WTC11 (cell line): Measurements from ENCODE around the gene CELF2. TPM values are rescaled to one million over a fixed set of nuclear protein-coding genes. Genes with fewer than 3 reads are reported as not detected.

Experiments
- ATAC-seq: fragments of 200-7000 bp; cut with Tn5 transposase; 2 replicates; pipeline ENCODE4 v1.10.0; 2021; ENCODE audit warnings: mild to moderate bottlenecking, moderate library complexity
- CTCF ChIA-PET: fragments of 300-600 bp; sonication (Branson Sonifier 250); formaldehyde crosslinking; loops from one replicate; lab custom pipeline; 2021; ENCODE audit warnings: antibody characterized with exemption; lab: Charles Lee
- POLR2A ChIA-PET: fragments of 350-600 bp; sonication (Branson Sonifier 250); formaldehyde crosslinking; loops from one replicate; lab custom pipeline; 2021; ENCODE audit warnings: antibody characterized with exemption; lab: Charles Lee
- DNase-seq: peaks from one replicate; pipeline ENCODE4 v3.0.0; 2021; ENCODE audit warnings: low spot score
- H3K27ac Mint-ChIP-seq: 2 replicates; pipeline ENCODE4 v1.8.0; 2021; ENCODE audit warnings: mixed read lengths
- H3K27me3 Mint-ChIP-seq: 2 replicates; pipeline ENCODE4 v1.8.0; 2021; ENCODE audit warnings: low read depth, mild to moderate bottlenecking, moderate library complexity, mixed read lengths
- H3K36me3 Mint-ChIP-seq: 2 replicates; pipeline ENCODE4 v1.8.0; 2021; ENCODE audit warnings: mixed read lengths
- H3K4me1 Mint-ChIP-seq: 2 replicates; pipeline ENCODE4 v1.8.0; 2022; ENCODE audit warnings: mixed read lengths
- H3K4me3 Mint-ChIP-seq: 2 replicates; pipeline ENCODE4 v1.8.0; 2021; ENCODE audit warnings: mild to moderate bottlenecking, moderate library complexity, mixed read lengths
- H3K9me3 Mint-ChIP-seq: 2 replicates; pipeline ENCODE4 v1.8.0; 2021; ENCODE audit warnings: mixed read lengths
- ATF1 ChIP-seq: sonication (generic); formaldehyde crosslinking; IDR thresholded peaks from 2 replicates; pipeline ENCODE4 v1.8.1; 2023; ENCODE audit warnings: mild to moderate bottlenecking, moderate library complexity, missing genetic modification reagents
- FOXJ3 ChIP-seq: sonication (generic); formaldehyde crosslinking; IDR thresholded peaks from 2 replicates; pipeline ENCODE4 v1.9.0; 2021; ENCODE audit warnings: missing genetic modification reagents, mild to moderate bottlenecking, borderline replicate concordance
- FOXK1 ChIP-seq: sonication (generic); formaldehyde crosslinking; IDR thresholded peaks from 2 replicates; pipeline ENCODE4 v1.8.0; 2022; ENCODE audit warnings: mild to moderate bottlenecking, moderate library complexity, missing genetic modification reagents
- GTF2I ChIP-seq: fragments of 250-450 bp; sonication (Bioruptor Pico); conservative IDR thresholded peaks from 2 replicates; pipeline ENCODE4 v1.4.0; 2021; ENCODE audit warnings: mild to moderate bottlenecking
- HMGXB4 ChIP-seq: sonication (generic); formaldehyde crosslinking; IDR thresholded peaks from 2 replicates; pipeline ENCODE4 v1.8.1; 2023; ENCODE audit warnings: mild to moderate bottlenecking, moderate library complexity, missing genetic modification reagents
- JUN ChIP-seq: sonication (generic); formaldehyde crosslinking; IDR thresholded peaks from 2 replicates; pipeline ENCODE4 v1.8.0; 2023; ENCODE audit warnings: mild to moderate bottlenecking, missing genetic modification reagents
- KAT7 ChIP-seq: sonication (generic); formaldehyde crosslinking; IDR thresholded peaks from 2 replicates; pipeline ENCODE4 v1.8.1; 2023; ENCODE audit warnings: missing genetic modification reagents, mild to moderate bottlenecking, borderline replicate concordance
- NFATC4 ChIP-seq: fragments of 250-450 bp; sonication (Bioruptor Pico); IDR thresholded peaks from 2 replicates; pipeline ENCODE4 v1.9.0; 2021; ENCODE audit warnings: mild to moderate bottlenecking
- NFE2L1 ChIP-seq: sonication (generic); formaldehyde crosslinking; IDR thresholded peaks from 2 replicates; pipeline ENCODE4 v1.8.1; 2023; ENCODE audit warnings: missing genetic modification reagents
- NR1H2 ChIP-seq: sonication (generic); formaldehyde crosslinking; IDR thresholded peaks from 2 replicates; pipeline ENCODE4 v1.9.0; 2021; ENCODE audit warnings: mild to moderate bottlenecking, moderate library complexity, missing genetic modification reagents
- NR3C1 ChIP-seq: sonication (generic); formaldehyde crosslinking; conservative IDR thresholded peaks from 2 replicates; pipeline ENCODE4 v1.8.1; 2023; ENCODE audit warnings: low read depth, mild to moderate bottlenecking, missing genetic modification reagents
- TEAD4 ChIP-seq: sonication (generic); formaldehyde crosslinking; IDR thresholded peaks from 2 replicates; pipeline ENCODE4 v1.8.0; 2022; ENCODE audit warnings: mild to moderate bottlenecking, missing genetic modification reagents
- ZNF138 ChIP-seq: sonication (generic); formaldehyde crosslinking; conservative IDR thresholded peaks from 2 replicates; pipeline ENCODE4 v1.8.1; 2022; ENCODE audit warnings: mild to moderate bottlenecking, moderate library complexity, missing genetic modification reagents
- ZNF671 ChIP-seq: fragments of 250-450 bp; sonication (Bioruptor Pico); IDR thresholded peaks from 2 replicates; pipeline ENCODE4 v1.8.0; 2021; ENCODE audit warnings: mild to moderate bottlenecking
- total RNA-seq: library from RNA; stranded (reverse); gene quantifications from 3 replicates; pipeline ENCODE4 v1.2.3, GENCODE V29; 2021
- TF ChIP-seq, protein P1 (sequence below): sonication (generic); formaldehyde crosslinking; IDR thresholded peaks from 2 replicates; pipeline ENCODE4 v1.8.1; 2023; ENCODE audit warnings: mild to moderate bottlenecking, missing genetic modification reagents
- TF ChIP-seq, protein P2 (sequence below): sonication (generic); formaldehyde crosslinking; IDR thresholded peaks from 2 replicates; pipeline ENCODE4 v1.8.1; 2022; ENCODE audit warnings: missing genetic modification reagents, borderline replicate concordance
- TF ChIP-seq, protein P3 (sequence below): fragments of 250-450 bp; sonication (Bioruptor Pico); IDR thresholded peaks from 2 replicates; pipeline ENCODE4 v1.9.0; 2021; ENCODE audit warnings: mild to moderate bottlenecking

CELF2 gene
- total RNA-seq, 1 experiment from 2014 or later = 24.6 TPM

GRCh38 chr10:11205030-11205772 lies 187.5 kb downstream of the CELF2 start (continued):
- TF ChIP-seq, protein P1, sequence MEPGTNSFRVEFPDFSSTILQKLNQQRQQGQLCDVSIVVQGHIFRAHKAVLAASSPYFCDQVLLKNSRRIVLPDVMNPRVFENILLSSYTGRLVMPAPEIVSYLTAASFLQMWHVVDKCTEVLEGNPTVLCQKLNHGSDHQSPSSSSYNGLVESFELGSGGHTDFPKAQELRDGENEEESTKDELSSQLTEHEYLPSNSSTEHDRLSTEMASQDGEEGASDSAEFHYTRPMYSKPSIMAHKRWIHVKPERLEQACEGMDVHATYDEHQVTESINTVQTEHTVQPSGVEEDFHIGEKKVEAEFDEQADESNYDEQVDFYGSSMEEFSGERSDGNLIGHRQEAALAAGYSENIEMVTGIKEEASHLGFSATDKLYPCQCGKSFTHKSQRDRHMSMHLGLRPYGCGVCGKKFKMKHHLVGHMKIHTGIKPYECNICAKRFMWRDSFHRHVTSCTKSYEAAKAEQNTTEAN (CRISPR knock-in tag) = no peak
- TF ChIP-seq HMGXB4 (CRISPR knock-in tag) (no peak), NR3C1 (CRISPR knock-in tag) (no peak)
- TF ChIP-seq, protein P2, sequence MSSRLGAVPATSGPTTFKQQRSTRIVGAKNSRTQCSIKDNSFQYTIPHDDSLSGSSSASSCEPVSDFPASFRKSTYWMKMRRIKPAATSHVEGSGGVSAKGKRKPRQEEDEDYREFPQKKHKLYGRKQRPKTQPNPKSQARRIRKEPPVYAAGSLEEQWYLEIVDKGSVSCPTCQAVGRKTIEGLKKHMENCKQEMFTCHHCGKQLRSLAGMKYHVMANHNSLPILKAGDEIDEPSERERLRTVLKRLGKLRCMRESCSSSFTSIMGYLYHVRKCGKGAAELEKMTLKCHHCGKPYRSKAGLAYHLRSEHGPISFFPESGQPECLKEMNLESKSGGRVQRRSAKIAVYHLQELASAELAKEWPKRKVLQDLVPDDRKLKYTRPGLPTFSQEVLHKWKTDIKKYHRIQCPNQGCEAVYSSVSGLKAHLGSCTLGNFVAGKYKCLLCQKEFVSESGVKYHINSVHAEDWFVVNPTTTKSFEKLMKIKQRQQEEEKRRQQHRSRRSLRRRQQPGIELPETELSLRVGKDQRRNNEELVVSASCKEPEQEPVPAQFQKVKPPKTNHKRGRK (CRISPR knock-in tag) = no peak
- TF ChIP-seq, all 79 proteins: peak for 0

DNA sequence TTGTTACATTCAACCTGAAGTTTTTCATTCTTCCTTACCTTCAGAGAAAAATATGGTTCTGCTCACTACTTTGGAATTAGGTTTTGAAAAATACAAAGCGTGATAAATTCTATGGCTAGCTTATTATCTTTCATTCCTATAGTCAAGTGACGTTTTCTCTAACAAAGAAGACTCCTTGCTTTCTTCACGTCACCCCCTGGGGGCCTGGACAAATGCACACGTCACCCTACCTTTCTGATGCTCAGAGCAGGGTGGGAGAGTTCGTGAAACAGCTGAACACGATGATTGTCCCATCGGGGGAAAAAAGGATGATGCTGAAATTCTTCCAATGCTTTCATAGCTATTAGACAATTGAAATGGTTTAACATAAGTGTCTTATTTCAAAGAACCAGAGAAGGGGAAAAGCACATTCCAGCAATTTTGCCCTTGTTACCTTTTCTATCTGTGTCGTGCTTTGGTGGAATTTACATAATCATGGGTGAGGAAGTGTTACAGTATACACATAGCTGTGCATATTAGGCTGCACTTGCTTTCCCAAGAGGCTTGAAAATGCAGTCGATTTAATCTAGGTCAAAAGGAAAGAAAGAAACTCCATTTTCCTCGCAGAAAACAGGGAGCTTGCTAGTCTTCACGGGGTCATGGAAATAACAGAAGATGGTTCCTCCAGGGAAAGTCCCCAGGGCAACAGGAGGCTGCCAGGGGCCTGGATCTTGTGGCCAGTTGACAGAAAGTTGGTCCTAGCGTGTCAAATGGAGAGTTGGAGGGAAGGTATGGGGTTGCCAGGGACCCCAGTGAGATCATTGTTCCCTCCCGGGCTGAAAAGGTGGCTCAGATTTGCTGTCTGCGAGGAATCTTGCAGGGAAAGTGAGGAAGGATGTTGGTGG lies 189.2 kb downstream of the CELF2 start:
- Mint-ChIP-seq H3K27ac (peak overlapping the region; percentile 11; the same call in 1 of the 2 replicates), H3K9me3 (no peaks in the 10 kb centered on the region), H3K4me3 (no peak overlapping the region), H3K4me1 (peaks cover 50% of the 10 kb centered on the region), H3K36me3 (no peaks in the 10 kb centered on the region), H3K27me3 (no peaks in the 10 kb centered on the region)
- ChIA-PET CTCF (interaction anchor here (0.9 to 1.7 kb wide), 2 partner anchors 11 to 111 kb away, joined by 3 to 4 read pairs; no protein-coding TSS in a partner anchor), POLR2A (no interaction called here)
- ATAC-seq (no peak), DNase-seq (no peak)
- TF ChIP-seq, protein P3, sequence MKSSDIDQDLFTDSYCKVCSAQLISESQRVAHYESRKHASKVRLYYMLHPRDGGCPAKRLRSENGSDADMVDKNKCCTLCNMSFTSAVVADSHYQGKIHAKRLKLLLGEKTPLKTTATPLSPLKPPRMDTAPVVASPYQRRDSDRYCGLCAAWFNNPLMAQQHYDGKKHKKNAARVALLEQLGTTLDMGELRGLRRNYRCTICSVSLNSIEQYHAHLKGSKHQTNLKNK = no peak
- no peak for TF ChIP-seq ATF1 (CRISPR knock-in tag)
- no peak for TF ChIP-seq TEAD4 (CRISPR knock-in tag)
- no peak for TF ChIP-seq GTF2I (CRISPR knock-in tag)
- no peak for TF ChIP-seq ZNF671
- TF ChIP-seq ZNF138 (CRISPR knock-in tag) = no peak
- no peak for TF ChIP-seq FOXJ3
- TF ChIP-seq NFE2L1 (CRISPR knock-in tag) = no peak
- no peak for TF ChIP-seq JUN (CRISPR knock-in tag)

DNA sequence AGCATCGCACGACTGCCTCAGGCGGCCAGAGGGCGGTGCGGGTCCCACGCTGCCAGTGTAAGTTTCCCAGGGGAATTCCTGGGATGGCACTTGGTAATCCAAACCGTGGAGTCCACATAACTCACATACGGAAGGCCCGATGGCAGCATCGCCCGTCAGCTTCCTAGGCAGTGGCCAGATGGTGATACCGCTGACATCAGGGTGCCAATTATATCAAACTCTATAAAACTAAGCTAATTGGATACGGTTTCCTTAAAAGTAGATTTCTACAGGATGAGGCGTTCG lies 189.8 kb downstream of the CELF2 start:
- no peak for ATAC-seq
- H3K4me3 Mint-ChIP-seq = no peak overlapping the region
- H3K36me3 Mint-ChIP-seq = no peaks in the 10 kb centered on the region
- 0 out of 2 replicates have a peak overlapping the region, but pooled peaks have one; percentile 4 for H3K27ac Mint-ChIP-seq
- no peaks in the 10 kb centered on the region for H3K27me3 Mint-ChIP-seq
- TF ChIP-seq FOXK1 (CRISPR knock-in tag) (no peak), ATF1 (CRISPR knock-in tag) (no peak), NFATC4 (CRISPR knock-in tag) (no peak), KAT7 (no peak), NR1H2 (CRISPR knock-in tag) (no peak)
- no peak for DNase-seq
- no peaks in the 10 kb centered on the region for H3K9me3 Mint-ChIP-seq
- peaks cover 53% of the 10 kb centered on the region for H3K4me1 Mint-ChIP-seq
- POLR2A ChIA-PET = no interaction called here
- CTCF ChIA-PET = interaction anchor here (0.9 to 1.7 kb wide), 2 partner anchors 12 to 112 kb away, joined by 3 to 4 read pairs; no protein-coding TSS in a partner anchor
